Endothelial cell (in vitro differentiated cells): Measurements from ENCODE around the gene MACROD2. TPM values are rescaled to one million over a fixed set of nuclear protein-coding genes. Genes with fewer than 3 reads are reported as not detected.
A peak's percentile ranks its signal among the peaks of the same experiment; 100 is the strongest.

ENCODE experiments used
- DNase-seq: peaks from one replicate; pipeline ENCODE4 v3.0.0; 2021; ENCODE audit warnings: low spot score
- H3K27ac Mint-ChIP-seq: one replicate; pipeline ENCODE4 v1.8.0; 2021; ENCODE audit warnings: mixed read lengths, inconsistent platforms; ENCODE audit not compliant: unreplicated experiment
- H3K27me3 Mint-ChIP-seq: one replicate; pipeline ENCODE4 v1.8.0; 2021; ENCODE audit warnings: mild to moderate bottlenecking, moderate library complexity, mixed read lengths, inconsistent platforms; ENCODE audit not compliant: unreplicated experiment
- H3K36me3 Mint-ChIP-seq: one replicate; pipeline ENCODE4 v1.8.0; 2021; ENCODE audit warnings: mild to moderate bottlenecking, low read depth, mixed read lengths, inconsistent platforms; ENCODE audit not compliant: unreplicated experiment
- H3K4me1 Mint-ChIP-seq: one replicate; pipeline ENCODE4 v1.8.0; 2021; ENCODE audit warnings: mild to moderate bottlenecking, mixed read lengths, inconsistent platforms; ENCODE audit not compliant: unreplicated experiment
- H3K4me3 Mint-ChIP-seq: one replicate; pipeline ENCODE4 v1.8.0; 2021; ENCODE audit warnings: mild to moderate bottlenecking, mixed read lengths, inconsistent platforms; ENCODE audit not compliant: unreplicated experiment
- H3K9me3 Mint-ChIP-seq: one replicate; pipeline ENCODE4 v1.8.0; 2021; ENCODE audit warnings: mixed read lengths, inconsistent platforms; ENCODE audit not compliant: unreplicated experiment
- CTCF ChIP-seq: fragments of 200-600 bp; sonication (generic); IDR thresholded peaks from one replicate; pipeline ENCODE4 v1.5.0; 2021; ENCODE audit warnings: antibody characterized with exemption; ENCODE audit not compliant: unreplicated experiment
- total RNA-seq: library from RNA; stranded (reverse); fragmentation: NEBNext Ultra II Directional; extraction: Animal tissue kit (Norgen Biotek cat#: 25700); gene quantifications from one replicate; pipeline ENCODE4 v1.2.1, GENCODE V29; 2021; ENCODE audit not compliant: unreplicated experiment

MACROD2 gene
- total RNA-seq, 1 donor from 2014 or later: 6.4 TPM

- peaks cover 5% of the 10 kb centered on the region for H3K4me1 Mint-ChIP-seq
- H3K9me3 Mint-ChIP-seq: no peaks in the 10 kb centered on the region
- peak overlapping the region; percentile 52 for H3K27ac Mint-ChIP-seq
- no peak for DNase-seq
- H3K27me3 Mint-ChIP-seq: no peaks in the 10 kb centered on the region
- H3K4me3 Mint-ChIP-seq: no peak overlapping the region
- no peaks in the 10 kb centered on the region for H3K36me3 Mint-ChIP-seq
- no peak for TF ChIP-seq CTCF
Measured at GRCh38 chr20:14375416-14375985, 380.2 kb downstream of the MACROD2 start.

- H3K27ac Mint-ChIP-seq: no peak overlapping the region
- peaks cover 5% of the 10 kb centered on the region for H3K4me1 Mint-ChIP-seq
- no peak for TF ChIP-seq CTCF
- no peak overlapping the region for H3K4me3 Mint-ChIP-seq
- H3K9me3 Mint-ChIP-seq: no peaks in the 10 kb centered on the region
- H3K27me3 Mint-ChIP-seq: no peaks in the 10 kb centered on the region
- H3K36me3 Mint-ChIP-seq: no peaks in the 10 kb centered on the region
- no peak for DNase-seq
Measured at GRCh38 chr20:14378326-14378725, 383.0 kb downstream of the MACROD2 start.

- no peak for DNase-seq
- H3K9me3 Mint-ChIP-seq: no peaks in the 10 kb centered on the region
- no peaks in the 10 kb centered on the region for H3K27me3 Mint-ChIP-seq
- no peaks in the 10 kb centered on the region for H3K36me3 Mint-ChIP-seq
- no peaks in the 10 kb centered on the region for H3K4me1 Mint-ChIP-seq
- H3K4me3 Mint-ChIP-seq: no peak overlapping the region
- TF ChIP-seq CTCF: no peak
- no peak overlapping the region for H3K27ac Mint-ChIP-seq
Measured at GRCh38 chr20:14383335-14383734, 388.0 kb downstream of the MACROD2 start.

- no peaks in the 10 kb centered on the region for H3K36me3 Mint-ChIP-seq
- TF ChIP-seq CTCF: no peak
- H3K9me3 Mint-ChIP-seq: no peaks in the 10 kb centered on the region
- no peaks in the 10 kb centered on the region for H3K4me1 Mint-ChIP-seq
- H3K27ac Mint-ChIP-seq: no peak overlapping the region
- no peak for DNase-seq
- no peak overlapping the region for H3K4me3 Mint-ChIP-seq
- no peaks in the 10 kb centered on the region for H3K27me3 Mint-ChIP-seq
Measured at GRCh38 chr20:14384416-14385175, 389.3 kb downstream of the MACROD2 start.

GRCh38 chr20:14385176-14385740, 389.9 kb downstream of the MACROD2 start:
- H3K27ac Mint-ChIP-seq: no peak overlapping the region
- no peaks in the 10 kb centered on the region for H3K36me3 Mint-ChIP-seq
- H3K27me3 Mint-ChIP-seq: no peaks in the 10 kb centered on the region
- no peaks in the 10 kb centered on the region for H3K9me3 Mint-ChIP-seq
- TF ChIP-seq CTCF: no peak
- no peak for DNase-seq
- H3K4me1 Mint-ChIP-seq: no peaks in the 10 kb centered on the region
- H3K4me3 Mint-ChIP-seq: no peak overlapping the region
